NCI-H187 treated with DMSO at 0.1 percent for 48 hours (cell line): ENCODE data around the gene SYMPK.
"Not testable (repeated sequence)": the region's sequence is repeated elsewhere in the genome, so short reads cannot be mapped to it uniquely, and the experiment has no call there.

ENCODE experiments used
- DNase-seq: peaks from one replicate; lab custom pipeline; 2025; lab: John Stamatoyannopoulos, UW

Gene SYMPK

DNA sequence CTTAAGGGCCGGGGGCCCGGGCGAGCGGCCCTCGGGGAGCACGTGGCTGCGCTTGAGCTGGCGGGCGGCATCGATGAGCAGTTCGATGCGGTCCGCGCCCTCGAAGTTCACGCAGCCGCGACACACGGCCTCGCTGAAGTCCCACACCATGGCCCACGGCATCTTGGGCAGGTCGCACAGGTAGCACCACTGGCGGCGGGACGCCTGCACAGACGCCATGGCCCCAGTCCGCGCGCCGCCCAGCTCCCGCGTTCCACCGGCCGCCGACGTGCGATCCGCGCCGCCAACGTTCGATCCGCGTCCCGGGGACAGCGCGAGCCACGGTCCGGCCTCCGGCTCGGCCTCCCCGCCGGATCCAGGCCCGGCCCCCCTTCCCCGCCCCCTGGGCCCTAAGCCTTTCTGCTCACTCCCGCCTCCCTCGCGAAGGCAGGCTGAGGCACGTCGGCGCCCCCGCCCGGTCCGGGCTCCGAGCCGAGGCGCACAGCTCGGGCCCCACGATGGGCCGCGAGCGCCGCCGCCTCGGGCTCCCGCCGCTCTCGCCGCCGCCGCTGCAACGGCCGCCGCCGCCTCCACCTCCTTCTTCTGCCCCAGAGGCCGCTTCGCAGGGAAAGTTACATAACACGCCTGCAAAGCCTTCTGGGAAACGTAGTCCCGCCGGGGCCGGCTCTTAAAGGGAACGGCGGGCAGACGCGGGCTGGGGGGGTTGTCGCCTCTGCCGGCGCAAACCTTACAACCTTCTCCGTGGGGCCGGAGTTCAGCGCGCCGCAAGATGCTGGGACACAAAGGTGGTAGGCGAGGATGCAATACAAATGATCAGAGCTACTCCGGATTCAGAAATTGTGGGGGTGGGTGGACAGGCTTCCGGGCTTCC is 22.8 kb upstream of the SYMPK start, which contains the start of gene IRF2BP1:
TSS of gene IRF2BP1 (minus strand) at position 586 of the 871 bp plus-strand sequence. CDS start at position 219, 367 bp downstream.
- peak; percentile 53 for DNase-seq

DNA sequence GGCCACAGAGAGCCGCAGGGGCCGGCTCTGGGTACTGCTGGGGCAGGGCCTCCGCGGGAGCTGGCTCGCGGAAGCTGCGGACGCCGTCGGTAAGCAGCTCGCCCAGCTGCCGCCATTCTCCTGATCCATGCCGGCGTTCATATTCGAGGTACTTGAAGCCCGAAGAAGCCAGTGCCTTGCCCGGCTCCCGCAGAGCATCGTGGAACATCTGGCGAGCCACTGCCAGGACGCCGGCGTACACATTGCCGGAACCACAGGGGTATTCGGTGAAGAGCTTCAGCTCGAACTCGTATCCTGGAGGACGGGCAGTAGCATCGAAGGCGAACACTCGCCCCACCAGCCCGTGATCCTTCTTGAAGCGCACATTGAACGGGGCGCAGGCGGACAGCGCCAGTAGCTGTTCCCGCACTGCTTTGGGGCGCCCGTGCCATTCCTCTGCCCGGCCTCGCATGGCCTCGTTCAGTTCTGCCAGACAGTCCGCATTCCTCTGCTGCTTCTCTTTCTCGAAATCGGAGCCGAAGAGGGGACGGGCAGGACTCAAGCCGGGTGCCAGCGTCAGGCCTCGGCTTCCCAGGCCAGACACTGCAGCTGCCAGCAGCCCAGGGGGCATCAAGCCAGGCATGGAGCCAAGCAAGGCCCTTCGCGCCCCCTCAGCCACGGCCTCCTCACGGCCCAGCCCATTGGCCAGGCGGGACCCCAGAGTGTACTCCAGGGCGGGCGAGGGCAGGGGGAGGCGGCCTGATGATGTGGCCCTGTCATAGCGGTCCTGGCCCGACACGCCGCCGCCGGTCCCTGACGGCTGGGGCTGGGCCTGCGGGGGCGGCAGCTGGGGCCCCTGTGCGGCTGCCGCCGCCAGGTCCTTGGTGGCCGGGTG is 22.0 kb upstream of the SYMPK start:
- DNase-seq: no peak

DNA sequence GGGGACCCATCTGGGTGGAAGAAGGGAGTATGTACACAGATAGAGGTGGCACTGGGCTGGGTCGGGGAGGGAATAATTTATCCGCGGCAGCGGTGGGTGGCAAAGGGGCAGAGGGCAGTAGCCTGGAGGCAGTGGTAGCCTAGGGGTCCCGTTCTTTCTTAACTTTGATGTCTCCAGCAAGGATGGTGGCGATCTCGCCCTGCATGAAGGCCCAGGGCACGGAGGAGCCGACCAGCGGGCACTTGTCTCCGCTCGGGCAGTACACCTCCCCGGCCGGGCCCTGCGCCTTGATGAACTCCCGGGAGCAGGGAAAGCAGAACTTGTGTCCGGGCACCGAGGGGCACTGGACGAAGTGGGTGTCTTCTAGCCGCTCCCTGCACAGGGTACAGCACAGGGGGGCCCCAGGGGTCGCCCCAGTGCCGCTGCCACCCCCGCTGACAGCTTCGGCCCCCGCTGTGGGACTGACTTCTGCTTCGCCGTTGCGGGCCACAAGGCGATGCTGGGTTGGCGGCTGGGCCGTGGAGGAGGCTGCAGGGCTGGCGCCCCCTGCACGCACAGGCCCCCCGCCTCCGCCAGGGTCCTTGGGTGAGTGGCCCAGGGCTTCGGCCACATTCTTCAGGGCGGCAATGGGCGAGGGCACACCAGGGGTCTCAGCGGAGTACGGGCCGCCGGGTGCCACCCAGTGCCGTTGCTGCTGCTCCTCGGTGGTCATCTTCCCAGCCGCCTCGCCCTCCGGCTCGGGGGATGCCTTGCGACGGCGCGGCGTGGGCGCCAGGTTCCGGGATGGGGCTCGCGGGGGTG is 21.1 kb upstream of the SYMPK start:
- DNase-seq: no peak

DNA sequence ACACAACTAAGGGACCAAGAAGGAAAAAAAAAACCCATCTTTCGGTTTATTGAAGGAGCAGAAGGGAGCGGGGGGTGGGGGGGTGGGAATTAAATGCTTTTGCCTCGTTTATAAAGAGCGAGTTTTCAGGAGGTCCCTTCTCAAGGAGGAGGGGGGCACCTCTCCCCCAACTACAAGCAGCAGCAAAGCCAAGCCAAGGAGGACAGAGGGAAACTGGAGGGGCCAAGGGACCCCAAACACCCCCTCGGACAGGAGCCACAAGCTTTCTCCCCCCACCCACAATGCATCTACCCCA is 20.6 kb upstream of the SYMPK start:
- no peak for DNase-seq

DNA sequence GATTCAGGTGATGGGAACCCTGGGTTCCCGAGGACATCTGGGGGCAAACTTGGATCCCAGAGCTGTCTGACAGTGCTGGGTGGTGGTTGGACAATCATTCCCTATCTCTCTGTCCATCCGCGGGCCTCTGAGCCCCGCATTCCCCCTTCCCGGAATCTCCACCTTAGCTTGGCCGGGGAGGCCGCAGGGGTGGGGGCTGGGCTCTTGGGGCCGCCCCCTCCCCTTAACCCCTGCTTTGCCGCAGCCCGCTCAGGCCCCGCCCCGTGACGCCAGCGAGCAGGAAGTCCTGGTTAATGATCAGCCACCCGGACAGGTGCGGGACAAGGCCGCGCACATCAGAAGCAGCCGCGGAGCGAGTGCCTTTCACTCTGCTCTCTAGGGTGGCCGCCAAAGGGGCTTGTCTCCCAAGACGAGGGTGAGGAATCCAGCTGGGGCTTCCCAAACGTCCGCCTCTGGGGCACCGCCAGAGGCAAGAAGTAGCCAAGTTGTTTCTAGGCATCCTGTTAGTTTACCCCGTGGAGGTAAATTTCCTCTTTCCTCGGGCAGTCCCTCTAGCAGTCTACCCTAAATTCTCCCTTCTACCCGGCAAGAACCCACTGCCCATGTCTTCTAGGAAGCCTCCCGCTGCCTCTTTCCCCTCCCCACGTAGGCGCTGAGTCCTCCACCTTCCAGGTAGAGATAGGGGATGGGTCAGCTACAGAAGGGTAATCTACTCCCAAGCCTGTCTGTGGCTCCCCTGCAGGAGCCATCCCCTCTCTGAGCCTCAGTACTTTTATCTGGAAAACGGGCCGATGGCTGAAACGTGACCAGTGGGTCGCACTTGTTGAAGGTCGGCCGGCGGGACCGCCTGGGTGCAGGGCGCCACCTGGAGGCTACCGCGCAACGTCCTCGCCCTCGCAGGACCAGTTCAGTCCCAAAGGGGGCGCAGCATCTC is 20.0 kb upstream of the SYMPK start:
- DNase-seq: no peak

DNA sequence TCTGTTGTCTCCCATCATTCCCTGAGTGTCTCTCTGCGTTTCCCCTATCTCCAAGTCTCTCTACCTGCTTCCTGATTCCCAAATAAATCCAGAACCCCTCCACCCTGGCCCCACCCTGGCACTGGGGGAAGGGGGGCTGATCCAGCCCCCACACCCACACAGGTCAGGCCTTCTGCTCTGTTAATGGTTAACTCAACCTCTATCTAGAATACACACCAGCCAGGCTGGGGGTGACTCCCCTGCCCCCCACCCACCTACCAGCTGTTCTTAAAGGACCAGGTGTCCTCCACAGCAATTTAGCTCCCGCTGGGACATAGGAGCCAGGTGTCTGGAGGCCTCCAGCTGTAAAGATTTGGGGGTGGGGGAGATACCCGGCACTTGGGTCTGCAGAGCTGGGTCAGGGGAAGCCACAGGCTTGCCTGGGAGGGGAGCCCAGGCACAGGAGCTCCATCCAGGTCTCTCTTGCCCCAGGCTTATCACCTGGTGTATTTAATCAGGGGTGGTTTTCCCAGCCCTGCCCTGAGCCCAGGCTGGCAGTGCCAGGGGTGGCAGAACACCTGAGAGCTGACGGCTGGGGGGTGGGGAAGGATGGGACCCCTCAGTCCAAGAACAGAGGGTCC is 19.1 kb upstream of the SYMPK start:
- no peak for DNase-seq

DNA sequence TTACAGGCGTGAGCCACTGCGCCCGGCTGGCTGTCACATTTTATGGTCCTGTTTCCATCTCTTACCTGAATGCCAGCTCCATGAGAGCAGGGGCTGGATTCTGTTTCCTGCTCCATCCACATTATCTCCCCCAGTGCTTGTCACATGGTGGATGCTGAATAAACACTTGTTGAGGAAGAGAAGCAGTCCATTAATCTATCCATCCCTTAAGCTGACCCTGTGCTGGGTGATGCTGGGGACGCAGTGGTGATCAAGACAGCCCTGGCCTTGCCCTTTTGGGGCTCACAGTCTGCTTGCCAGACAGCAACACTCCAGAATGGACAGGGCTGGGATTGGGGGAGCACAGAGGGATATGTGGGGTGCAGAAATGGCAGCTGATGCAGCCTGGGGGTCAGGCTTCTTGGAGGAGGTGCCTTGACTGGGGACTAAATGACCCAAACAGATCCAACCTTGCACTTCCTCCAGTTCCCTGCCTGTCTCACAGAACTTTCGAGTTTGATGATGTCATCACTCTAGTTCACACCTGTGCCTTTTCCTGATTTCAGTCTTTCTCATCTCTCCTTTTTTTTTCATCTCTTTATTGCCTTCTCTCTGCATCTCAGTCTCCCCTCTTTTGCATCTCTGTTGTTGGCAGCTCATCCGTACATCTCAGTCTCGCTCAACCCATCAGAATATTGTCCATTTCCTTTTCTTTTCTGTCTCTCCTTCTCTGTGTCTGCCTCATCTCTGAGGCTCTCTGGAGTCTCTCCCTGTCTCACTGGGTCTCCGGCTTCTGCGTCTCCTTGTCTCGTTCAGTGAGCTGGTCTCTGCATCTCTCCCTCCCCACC is 18.3 kb upstream of the SYMPK start:
- no peak for DNase-seq

DNA sequence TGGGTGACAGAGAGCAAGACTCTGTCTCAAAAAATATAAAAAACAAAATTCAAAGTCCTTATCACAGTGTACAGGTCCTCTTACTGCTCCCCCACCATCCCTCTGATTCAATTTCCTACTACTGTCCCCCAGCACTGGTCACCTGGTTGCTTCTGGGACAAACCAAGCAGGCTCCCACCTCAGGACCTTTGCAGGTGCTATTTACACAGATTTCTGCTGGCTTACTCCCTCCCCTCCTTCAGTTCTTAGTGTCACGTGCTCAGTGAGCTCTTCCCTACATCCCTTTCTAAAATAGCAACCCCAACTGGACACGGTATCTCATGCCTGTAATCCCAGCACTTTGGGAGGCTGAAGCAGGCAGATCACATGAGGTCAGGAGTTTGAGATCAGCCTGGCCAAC is 17.0 kb upstream of the SYMPK start:
- no peak for DNase-seq

DNA sequence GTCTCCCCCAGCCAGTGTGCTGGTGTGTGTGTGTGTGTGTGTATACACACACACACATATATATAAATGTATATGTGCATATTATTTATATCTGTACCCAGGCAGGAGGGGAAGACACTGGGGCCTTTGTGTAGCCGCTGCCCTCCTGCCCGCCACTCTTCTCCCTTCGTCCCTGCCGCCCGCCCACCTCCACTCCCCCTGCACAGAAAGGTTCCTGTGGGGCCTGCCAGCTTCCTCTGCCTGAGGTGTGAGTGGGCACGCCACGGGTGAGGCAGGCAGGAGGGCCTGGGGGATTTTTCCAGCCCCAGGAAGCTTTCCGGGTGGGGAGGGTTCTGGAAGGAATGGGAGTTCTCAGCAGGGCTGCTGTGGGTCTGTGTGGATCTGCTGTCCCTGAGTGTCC is 16.1 kb upstream of the SYMPK start:
- DNase-seq: no peak

DNA sequence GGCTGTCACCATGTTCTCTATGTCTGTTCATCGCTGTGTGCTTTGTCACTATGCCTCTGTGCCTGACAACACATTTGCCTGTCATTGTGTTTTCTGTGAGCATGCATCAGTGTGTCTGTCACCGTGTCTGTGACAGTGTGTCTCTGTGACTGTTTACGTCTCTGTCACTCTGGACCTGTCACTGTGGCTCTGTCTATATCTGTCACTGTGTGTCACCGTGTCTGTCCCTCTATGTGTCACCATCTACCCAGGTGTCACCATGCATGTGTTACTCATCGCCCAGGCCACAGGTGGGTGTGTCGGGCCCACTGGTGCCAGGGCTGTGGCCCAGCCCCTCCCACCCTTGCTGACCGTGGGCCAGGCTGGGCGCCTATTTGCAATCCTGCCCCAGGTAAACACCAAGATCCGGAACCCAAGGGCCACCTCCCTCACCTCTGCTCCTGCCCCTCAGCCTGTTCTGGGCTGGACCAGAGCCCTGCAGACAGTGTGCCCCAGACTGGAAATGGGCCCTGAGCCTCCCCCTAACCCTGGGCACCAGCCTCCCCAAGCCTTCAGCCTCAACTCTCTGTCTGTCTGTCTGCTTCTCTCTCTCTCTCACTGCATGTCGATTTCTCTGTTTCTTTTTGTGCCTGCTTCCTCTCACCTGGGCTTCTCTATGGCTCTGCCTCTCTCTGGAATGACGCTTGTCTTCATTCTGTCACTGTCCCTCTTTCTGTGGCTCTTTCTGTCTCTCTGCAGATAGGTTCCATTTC is 15.3 kb upstream of the SYMPK start:
- no peak for DNase-seq

DNA sequence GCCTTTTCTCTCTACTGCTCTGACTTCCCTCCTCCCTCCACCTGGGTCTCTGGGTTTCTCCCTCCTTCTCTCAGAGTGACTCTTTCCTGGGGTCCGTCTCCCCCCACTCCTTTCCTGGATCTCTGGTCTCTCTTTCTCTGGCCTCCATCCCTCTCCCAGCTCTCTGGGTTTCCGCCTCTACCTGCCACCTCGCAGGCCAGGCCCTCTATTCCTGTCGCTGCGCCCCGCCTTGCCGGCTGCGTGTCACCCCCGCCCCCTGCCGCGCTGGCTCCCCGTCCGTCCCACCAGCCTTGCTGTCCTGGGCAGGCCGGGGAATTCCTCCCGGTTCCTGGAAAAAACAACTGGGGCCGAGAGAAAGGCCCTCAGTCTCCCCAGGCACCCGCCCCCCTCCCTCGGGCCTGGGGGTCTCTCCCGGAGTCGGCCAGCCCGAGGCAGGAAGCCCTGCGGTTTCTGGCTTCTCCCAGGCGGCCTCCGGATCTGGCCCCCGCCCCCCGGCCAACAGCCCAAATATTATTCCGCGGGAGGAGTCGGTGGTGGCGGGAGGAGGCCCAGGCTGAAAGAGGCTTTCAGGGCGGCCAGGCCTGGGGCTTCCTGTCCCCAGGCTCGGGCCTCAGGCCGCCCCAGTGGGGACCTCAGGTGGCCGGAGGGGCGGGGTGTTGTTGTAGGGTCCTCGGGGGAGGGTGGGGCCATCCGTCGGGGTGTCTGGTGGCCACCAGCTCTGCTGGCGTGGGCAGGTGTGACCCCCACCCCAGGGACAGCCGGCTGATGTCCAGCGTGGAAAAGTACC is 13.7 kb upstream of the SYMPK start:
- no peak for DNase-seq

DNA sequence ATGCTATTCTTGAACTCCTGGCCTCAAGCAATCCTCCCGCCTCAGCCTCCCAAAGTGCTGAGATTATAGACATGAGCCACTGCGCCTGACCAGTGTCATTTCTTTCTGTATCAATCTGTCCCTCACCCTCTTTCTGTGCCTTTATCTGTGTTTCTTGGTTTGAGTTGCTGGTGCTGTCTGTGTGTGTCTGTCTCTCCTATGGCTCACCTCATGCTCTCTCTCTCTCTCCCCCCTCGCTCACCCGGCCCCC is 13.1 kb upstream of the SYMPK start:
- DNase-seq: no peak

DNA sequence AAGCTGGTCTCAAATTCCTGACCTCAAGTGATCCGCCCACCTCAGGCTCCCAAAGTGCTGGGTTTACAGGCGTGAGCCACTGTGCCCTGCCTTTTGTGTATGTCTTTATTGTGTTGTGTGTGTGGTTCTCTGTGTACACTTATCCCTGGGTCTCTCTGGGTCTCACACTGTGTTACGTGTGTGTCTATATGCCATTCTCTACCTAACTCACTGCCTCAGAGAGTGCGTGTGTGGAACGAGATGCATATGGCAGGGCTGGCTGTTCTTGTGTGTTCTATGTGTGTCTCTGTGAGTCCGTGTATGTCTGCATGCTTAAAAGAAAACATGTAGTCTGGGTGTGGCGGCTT is 11.6 kb upstream of the SYMPK start:
- no peak for DNase-seq

DNA sequence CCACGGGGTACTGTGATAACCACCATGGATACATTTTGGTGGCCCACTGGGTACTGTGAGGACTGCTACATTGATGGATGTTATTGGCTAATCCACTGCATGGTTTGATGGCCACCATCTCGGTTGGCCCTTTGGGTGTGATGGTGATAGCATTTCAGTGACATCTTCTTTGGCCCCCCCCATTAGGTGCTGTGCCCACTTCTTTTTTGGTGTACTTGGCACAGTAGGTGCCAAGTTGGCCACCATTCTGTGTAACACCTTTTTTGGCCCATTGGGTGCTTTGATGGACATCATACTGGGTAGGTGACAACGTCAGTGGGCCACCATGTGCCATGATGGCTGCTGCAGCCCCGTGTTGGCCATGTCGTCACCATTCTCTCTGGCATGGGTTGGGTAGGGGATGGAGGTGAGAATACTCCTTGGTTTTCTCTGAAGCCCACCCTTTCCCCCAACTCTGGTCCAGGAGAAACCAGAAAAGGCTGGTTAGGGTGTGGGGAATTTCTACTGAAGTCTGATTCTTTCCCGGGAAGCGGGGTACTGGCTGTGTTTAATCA is 10.3 kb upstream of the SYMPK start:
- DNase-seq: no peak

DNA sequence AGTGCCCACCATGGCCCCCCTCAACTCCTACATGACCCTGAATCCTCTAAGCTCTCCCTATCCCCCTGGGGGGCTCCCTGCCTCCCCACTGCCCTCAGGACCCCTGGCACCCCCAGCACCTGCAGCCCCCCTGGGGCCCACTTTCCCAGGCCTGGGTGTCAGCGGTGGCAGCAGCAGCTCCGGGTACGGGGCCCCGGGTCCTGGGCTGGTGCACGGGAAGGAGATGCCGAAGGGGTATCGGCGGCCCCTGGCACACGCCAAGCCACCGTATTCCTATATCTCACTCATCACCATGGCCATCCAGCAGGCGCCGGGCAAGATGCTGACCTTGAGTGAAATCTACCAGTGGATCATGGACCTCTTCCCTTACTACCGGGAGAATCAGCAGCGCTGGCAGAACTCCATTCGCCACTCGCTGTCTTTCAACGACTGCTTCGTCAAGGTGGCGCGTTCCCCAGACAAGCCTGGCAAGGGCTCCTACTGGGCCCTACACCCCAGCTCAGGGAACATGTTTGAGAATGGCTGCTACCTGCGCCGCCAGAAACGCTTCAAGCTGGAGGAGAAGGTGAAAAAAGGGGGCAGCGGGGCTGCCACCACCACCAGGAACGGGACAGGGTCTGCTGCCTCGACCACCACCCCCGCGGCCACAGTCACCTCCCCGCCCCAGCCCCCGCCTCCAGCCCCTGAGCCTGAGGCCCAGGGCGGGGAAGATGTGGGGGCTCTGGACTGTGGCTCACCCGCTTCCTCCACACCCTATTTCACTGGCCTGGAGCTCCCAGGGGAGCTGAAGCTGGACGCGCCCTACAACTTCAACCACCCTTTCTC is 9.4 kb upstream of the SYMPK start:
- no peak for DNase-seq

DNA sequence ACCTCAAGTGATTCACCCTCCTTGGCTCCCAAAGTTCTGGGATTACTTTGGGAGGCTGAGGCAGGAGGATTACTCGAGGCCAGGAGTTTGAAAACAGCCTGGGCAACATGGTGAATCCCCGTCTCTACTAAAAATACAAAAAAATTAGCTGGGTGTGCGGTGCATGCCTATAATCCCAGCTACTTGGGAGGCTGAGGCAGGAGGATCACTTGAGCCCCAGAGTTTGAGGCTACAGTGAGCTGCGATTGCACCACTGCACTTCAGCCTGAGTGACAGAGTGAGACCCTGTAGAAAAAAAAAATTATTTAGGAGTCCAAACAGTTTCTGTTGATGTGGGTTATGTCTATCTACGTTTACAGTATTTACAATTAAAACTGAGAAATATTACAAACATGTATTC is 7.9 kb upstream of the SYMPK start:
- no peak for DNase-seq

DNA sequence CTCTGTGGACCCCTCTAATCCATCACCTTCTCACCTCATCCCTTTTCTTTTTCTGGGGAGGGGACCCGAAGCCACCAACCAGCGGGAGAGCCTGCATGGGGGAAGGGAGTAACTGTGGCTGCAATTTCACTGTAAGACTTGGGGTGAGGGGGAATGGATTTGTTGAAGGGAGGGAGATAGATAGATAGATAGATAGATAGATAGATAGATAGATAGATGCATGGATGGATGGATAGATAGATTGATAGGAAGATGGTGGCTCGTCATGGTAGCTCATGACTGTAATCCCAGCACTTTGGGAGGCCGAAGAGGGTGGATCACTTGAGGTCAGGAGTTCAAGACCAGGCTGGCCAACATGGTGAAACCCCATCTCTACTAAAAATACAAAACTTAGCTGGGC is 4.3 kb upstream of the SYMPK start:
- DNase-seq: not testable (repeated sequence)
